ENCODE measurements around the gene PARD3.
A peak's percentile ranks its signal among the peaks of the same experiment; 100 is the strongest.
"Not testable (repeated sequence)": the region's sequence is repeated elsewhere in the genome, so short reads cannot be mapped to it uniquely, and the experiment has no call there.

Gene PARD3

DNA sequence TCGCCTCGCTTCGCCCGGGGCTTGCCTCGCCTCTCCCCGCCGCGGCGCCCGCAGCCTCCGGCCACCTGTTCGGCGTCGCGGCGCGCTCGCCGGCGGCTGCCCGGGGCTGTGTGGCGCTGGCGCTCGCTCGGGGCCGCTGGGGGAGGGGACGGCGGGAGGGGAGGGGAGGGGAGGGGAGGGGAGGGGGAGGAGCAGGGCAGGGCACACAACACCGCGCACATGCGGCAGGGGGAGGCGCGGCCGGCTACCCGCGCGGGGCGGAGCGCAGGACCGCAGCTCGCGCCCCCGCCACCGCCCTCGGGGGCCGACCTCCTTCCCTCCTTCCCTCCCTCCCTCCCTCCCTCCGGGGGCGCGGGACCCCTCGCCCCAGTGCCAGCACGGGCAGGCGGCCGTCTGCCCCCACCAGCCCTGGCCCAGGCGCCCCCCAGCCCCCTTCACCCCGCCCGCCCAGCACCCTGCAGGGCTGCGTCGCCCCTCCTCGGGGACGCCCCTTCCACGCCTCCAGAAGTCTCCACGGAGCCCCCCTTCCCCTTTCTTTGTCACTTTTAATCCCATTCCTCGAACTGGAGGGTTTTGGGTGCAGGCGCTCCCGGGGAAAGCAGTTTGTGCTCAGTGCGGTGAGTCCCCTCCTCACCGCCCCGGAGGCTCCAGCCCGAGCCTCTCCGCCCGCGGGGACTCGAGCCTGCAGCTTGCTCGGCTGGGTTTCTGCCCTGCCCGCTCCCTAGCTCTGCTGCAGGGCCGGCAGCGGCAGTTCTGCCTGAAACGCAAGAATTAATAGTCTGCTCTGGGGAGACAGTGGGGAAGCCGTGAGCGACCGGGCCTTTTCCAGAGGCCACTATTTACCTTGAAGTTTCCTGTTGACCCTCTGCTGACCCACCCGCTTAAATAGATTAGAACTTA is at the start of gene PARD3:
PARD3 (minus strand) TSS at position 112 of the 900 bp plus-strand sequence. CDS start 301 bp downstream, outside the sequence.
- DNase-seq = peak in 31 of 56 donors; percentile 12 to 74 (median 49)

DNA sequence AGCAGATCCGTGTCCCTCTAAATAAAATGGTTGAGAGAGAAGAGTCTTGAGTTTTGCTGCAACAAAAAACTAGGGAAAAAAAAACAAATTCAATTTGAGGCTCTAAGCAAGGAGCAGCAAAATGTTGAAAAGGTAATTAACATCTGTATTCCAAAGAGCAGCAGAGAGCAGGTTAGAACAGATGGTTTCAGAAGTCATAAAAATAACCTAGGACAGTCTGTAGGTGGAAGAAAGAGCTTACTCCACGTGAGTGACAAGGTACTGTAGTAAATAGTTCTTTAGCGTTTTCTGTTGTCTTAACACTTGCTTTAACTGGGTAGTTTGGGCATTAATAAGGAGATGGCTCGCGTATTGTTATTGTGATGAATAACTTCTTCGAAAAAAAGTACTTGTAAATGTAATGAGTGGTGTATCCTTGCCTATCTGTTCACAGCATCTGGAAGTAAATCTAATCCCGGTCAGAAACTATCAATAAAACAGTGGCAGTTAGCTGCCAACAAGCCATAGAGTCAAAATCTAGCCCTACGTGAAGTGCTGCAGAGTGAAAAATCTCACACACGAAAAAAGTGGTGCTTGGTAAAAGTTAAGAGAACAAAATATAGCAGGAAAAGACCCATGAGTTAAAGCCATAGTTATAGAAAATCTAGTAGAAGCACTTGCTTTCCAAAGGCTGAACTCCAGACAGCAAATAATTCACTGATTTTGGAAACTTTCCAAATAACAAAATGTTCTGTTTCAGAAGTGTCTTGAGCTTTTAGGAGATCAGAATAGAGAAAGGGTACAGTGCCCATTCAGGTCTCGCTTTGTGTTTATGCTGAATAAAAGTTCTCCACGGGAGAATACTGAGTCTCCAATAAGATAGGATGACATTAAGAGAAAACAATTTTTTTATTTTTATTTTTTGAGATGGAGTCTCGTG is 49.3 kb upstream of the PARD3 start:
- no peak for DNase-seq

DNA sequence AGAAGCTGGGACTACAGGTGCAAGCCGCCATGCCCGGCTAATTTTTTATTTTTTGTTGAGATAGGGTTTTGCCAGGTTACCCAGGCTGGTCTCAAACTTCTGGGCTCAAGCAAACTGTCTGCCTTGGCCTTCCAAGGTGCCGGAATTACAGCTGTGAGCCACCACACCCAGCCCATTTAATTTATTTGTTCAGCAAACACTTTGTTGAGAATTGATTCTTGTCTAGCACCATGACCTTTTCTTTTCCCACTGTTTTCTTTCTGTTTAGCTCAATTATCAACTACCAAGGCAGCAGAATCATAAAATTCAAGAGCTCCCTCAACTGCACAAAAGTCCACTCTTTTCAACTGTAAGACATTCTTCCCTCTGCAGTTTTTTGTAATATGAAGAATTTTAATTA is 47.8 kb upstream of the PARD3 start:
- DNase-seq = no peak

DNA sequence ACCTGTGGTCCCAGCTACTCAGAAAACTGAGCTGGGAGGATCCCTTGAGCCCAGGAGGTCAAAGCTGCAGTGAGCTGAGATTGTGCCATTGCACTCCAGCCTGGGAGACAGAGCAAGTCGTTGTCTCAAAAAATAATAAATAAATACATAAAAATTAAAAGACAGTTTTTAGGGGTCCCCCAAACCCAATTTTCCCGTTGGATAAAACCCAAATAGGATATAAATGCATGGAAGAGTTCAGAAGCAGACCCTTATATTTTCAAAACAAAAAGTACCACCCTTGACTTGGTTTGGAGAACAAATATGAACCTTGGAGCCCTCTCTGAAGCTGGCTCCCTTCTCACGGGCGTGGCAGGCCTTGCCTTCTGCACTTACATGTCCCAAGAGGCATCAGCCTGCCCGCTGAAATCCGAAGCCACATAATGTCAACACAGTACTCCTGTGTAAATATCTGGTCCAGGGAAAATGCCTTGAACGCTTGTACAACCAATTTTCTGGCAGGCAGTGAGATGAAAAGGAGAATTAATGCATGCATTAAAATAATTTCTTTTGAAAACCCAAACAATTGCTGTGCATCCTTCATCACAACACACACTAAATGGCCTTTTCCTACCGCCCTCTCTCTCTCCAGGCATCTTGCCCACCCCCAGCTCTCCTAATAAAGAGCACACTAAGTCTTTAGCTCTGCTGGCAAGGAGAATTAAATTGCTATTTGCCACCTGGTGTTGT is 46.4 kb upstream of the PARD3 start:
- peak in 8 of 56 donors; percentile 3 to 21 (median 7) for DNase-seq

DNA sequence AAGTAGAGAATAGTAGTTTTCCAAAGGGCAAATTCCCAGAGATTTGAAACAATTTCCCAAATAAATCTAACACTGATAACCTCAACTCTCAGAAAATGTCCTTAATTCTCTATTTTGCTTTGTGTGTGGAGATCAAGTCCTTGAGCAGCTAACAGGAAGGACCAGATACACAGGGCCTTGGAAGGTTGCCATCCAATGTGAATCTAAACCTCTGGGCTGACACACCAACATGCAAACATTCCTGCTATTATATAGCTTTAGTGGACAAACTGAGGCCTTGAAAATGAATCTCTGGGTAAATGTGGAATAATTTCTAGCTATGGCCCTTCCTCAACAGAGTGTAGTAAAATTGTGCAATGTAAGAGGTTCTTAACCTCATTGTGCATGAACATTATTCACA is 44.1 kb upstream of the PARD3 start:
- no peak for DNase-seq

DNA sequence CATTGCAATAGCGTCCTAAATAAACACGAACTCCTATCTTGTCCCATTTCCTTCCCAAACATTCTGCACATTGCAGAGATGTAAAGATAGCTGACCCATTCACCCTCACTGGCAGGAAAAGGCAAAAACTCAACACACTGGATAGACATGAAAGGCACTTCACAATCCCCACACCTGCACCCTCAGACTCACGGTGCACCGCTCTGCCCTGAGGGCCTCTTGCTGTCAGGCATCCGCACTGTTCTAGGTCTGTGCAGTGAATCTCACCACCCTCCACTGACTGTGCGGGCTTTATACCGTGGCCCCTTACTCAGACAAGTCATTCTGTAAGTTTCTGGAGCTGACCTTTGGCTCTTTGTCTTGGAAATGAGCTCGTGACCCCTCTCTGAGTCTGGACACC is 42.9 kb upstream of the PARD3 start:
- DNase-seq = no peak

DNA sequence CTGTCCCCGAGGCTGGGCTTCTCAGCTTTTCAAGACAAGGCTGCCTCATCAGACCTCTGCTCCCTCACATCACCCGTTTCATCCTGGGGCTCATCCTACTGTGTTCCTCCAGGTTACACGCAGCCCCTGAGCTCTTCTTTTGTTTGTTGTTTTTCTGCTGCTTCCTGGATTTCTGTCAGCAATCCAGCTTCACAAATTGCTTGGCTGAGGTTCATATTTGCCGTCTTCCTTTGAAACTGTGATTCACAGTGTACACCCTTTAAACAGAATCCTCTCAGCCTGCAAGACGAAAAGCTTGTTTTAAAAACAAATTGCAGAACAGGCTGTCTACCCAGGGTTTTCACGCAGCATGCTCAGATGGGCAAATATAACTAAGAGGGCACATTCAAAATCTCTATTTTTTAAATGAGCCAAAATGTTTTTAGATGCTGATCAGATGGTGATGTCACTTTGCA is 39.1 kb upstream of the PARD3 start:
- DNase-seq = peak in 30 of 56 donors; percentile 2 to 73 (median 24)

DNA sequence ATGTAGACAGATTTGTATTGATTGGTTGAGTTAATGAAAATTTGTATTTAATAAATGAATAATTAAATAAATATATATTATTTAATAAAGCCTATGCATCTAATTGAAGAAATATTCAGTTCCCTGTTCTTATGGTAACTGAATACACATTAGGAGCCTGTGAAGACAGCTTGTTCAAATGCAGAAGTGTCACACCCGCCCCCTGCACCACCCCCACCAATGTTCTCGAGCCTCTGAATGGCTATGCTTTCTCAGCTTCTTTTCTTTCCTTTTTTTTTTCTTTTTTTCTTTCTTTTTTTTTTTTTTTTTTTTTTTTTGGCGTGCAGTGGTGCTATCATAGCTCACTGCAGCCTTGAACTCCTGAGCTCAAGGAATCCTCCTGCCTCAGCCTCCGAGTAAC is 38.3 kb upstream of the PARD3 start:
- DNase-seq = peak in 12 of 56 donors; percentile 1 to 37 (median 12)

DNA sequence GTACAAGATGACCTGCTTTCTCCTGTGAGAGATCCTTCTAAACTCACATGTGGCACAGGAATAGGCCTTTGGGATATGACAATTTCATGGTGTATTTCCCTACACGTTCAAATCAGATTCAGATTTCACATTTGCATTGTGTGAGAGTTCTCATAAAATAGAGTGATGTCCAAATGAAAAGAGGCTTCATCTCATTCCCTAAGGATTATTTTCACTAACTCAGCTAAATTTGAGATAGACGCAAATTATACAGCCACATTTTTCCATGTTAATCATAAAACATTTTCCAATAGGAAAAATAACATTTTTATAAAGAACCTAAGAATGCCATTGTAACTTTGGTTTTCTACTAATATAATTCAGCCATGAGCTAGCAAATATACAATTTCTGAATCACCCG is 35.5 kb upstream of the PARD3 start:
- no peak for DNase-seq

DNA sequence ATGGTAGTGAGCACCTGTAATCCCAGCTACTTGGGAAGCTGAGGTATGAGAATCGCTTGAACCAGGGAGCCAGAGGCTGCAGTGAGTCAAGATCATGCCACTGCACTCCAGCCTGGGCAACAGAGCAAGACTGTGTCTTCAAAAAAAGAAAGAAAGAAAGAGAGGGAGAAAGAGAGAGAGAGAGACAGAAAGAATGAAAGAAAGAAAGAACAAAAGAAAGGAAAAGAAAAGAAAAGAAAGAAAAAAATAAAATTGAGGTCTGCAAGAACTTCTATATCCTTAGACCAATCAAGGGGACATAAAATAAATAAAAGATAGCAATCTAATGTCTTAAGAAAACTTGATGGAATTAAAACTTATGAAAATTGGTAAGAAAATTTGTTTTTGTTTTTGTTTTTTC is 34.9 kb upstream of the PARD3 start:
- DNase-seq = no peak

DNA sequence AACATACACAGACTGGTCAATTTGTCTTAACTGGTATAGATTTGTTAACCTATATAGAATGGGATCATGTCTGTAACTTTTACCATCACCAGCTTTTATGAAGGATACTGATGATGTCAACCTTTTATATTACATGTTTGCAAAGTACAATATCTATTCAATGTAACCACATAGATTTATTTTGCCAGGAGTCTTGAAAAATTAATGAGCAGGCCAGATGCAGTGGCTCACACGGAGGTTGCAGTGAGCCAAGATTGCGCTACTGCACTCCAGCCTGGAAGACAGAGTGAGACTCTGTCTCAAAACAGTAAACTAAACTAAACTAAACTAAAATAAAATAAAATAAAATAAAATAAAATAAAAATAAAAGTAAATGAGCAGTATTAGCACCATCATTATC is 30.0 kb upstream of the PARD3 start:
- DNase-seq = no peak

DNA sequence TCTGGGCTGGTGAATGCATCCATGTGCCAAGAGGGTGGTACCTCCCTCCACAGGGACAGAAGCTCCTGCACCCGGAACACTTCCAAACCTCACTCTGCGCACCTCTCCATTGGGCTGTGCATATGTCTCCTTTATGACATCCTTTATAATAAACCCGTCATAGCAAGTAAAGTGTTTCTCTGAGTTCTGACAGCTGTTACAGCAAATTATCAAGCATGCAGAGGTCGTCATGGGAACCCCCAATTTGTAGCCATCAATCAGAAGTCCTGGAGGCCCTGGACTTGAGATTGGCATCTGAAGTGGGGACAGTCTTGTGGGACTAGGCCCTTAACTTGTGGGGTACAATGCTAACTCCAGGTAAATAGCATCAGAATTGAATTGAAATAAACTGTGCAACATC is 29.4 kb upstream of the PARD3 start:
- DNase-seq = no peak

DNA sequence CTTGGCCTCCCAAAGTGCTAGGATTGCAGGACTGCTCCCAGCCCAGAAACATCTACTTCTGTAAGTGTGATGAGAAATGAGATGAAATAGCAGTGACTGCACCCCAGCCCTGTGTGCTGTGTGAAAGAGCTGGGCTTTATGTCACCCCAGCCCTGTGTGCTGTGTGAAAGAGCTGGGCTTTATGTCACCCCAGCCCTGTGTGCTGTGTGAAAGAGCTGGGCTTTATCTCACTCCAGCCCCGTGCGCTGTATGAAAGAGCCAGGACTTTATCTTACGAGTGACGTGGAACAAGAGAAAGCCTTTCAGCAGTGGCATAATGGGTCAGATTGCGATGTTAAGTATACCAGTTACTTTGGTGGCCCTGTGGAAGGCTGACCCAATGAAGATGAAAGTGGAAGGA is 28.4 kb upstream of the PARD3 start:
- DNase-seq = not testable (repeated sequence)

DNA sequence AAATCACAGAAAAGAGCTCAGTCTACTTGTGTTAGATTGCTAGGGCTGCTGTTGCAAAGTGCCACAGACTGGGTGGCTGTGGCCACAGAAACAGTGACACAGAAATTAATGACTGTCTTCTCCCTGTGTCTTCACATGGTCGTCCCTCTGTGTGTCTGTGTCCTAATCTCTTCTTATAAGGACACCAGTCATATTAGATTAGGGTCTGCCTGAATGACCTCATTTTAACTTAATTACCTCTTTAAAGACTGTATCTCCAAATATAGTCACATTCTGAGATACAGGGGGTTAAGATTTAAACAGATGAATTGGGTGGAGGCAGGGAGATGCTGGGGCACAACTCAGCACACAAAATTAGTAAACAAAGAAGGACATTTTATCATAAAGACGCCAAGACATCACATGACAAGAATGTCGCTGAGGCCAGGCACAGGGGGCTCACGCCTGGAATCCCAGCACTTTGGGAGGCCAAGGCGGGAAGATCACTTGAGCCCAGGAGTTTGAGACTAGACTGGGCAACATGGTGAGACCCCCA is 23.3 kb upstream of the PARD3 start:
- no peak for DNase-seq

DNA sequence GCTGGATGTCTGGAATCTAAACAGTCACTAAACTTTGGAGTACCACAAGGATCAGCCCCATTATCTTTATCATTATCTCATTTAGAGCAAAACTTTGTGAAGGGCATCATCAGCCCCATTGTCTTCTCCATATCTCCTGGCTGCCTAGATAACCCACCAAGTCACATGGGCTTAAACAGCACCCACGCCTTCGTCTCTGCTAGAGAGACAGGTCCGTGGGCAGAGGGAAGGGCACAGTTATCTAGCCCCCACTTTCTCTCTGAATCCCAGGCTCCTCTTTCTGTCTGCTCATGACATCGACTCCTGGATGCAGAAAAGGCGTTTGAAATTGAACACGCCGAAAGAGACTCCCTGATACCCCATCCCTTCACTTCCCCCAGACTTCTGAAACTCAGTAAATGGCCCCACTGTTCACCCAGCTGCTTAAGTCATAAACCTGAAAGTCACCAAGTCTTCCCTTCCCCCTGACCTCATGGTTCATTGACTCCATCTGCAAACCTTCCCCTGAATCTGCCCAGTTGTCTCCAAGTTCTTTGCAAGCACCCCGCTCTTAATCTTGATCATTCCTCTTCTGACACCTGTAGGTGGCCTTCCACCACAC is 20.9 kb upstream of the PARD3 start:
- no peak for DNase-seq

DNA sequence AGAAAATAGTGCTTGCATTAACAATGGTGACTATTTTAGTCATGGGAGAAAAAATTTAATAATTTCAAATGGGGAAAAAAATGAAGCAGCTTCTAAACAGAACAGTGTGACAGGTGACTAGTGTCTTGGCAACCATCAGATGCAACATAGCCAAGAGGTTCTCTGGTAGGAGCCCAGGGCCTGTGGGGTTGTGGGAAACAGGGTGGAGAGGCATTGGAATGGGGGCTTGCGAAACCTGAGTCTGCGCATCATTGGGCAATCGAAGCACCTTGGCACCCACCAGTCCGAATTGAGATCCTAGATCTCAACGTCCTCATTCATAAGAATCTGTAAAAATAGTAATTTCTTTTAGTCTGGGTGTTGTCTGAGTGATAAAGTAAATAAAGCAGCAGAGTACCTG is 19.2 kb upstream of the PARD3 start:
- peak in 1 of 56 donors; percentile 6 for DNase-seq

DNA sequence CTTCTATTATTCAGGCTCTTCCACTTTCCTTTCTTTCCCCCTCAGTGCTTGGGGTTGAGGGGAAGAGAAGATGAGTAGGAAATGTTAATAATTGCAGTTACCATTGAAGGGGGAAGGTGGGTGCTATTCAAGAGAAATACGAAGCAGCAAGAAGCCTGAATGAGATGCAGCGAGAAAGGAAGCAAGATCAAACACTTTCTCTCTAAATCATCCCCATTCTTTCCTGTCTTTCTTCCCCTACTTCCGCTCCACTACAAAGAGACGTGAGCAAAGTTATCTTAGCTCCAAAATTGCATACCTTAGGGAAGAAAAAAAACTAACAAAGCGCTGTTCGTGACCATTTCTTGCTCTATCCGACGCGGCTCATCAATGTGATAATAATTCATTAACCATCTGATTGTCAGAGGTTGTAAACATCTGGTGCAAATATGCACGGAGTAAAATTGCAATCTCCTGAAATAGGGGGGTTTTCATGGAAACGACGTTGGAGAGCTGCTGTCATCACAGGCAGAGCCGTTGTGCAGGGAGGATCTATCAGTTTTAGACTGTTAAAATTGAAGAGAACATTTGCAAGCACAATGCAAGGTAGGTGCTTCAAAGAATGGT is 15.2 kb upstream of the PARD3 start:
- no peak for DNase-seq

DNA sequence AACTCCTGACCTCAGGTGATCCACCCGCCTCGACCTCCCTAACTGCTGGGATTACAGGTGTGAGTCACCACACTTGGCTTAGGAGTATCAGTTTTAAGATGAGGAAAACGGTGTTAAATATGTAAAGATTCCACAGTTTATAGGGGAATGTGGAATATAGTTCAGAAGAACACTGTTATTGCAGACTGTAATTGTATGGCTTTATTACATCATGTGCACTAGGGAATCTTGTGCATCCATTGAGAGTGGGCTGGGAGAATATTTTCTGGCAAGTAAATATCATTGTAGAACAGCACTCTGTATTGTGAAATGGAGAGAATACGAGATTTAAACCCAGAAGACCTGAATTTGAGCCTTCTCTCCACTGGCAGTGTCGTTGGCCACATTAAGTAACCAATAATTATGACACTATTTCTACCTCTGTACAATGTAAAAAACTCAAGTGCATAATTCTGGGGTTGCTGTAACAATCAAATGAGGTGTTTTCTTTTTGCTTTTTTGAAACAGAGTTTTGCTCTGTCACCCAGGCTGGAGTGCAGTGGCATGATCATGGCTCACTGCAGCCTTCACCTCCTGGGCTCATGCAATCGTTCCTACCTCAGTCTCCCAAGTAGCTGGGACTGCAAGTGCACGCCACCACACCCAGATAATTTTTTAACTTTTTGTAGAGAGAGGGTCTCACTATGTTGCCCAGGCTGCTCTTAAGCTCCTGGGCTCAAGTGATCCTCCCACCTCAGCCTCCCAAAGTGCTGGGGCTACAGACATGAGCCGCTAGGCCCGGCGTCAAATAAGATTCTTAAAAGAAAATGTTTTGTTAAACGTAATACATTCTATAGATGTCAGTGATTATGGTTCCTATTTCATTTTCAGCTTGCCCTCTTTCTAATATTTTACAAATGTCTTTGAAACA is 12.0 kb upstream of the PARD3 start:
- DNase-seq = no peak

DNA sequence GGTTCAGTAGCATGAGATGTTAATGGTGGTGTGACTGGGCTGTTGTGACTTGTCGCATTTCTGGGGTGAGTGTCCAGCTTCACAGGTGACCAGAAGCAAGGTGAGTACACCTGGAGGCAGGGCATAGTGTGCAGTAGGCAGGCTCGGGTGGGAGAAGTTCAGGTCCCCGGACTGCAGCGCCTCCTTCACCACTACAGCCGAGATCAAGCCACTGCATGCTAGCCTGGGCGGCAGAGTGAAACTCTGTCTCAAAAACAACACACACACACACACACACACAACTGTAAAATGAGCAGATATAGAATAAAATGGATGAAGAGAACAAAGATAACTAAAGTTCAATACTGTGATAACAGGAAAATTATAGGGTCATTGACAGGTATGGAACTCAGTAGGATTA is 11.1 kb upstream of the PARD3 start:
- DNase-seq = no peak

All from amygdala (tissue), 56 donors.